PC-9 (cell line): ENCODE results near the gene NOS1AP. TPM values are rescaled to one million over a fixed set of nuclear protein-coding genes. Genes with fewer than 3 reads are reported as not detected.
A peak's percentile ranks its signal among the peaks of the same experiment; 100 is the strongest.

Experiments
- BruUV-seq: library from RNA; stranded (reverse); fragments of 400-500 nt; replicated peaks from 2 replicates; lab custom pipeline; 2021; lab: Mats Ljungman, UMichigan
- CTCF ChIA-PET: fragments of 300-600 bp; sonication (Branson Sonifier 250); formaldehyde crosslinking; loops from one replicate; lab custom pipeline; 2022; ENCODE audit warnings: antibody characterized with exemption; lab: Charles Lee
- POLR2A ChIA-PET: fragments of 300-600 bp; sonication (Branson Sonifier 250); formaldehyde crosslinking; loops from one replicate; lab custom pipeline; 2022; ENCODE audit warnings: antibody characterized with exemption; ENCODE audit not compliant: unreplicated experiment; lab: Charles Lee
- DNase-seq, 2 experiments: peaks; one replicate each; pipeline versions ENCODE4 v3.0.0 to v3.0.0-alpha.2; 2015 to 2022; ENCODE audit warnings: mixed read lengths in 1 of 2
- H2AFZ ChIP-seq: fragments of 200-600 bp; sonication (generic); 2 replicates; pipeline ENCODE4 v1.8.1; 2017; ENCODE audit warnings: antibody characterized with exemption
- H3F3A ChIP-seq: fragments of 200-600 bp; sonication (generic); 2 replicates; pipeline ENCODE4 v1.8.1; 2017; ENCODE audit warnings: antibody characterized with exemption, mild to moderate bottlenecking, low read depth; ENCODE audit not compliant: insufficient read depth
- H3K27ac ChIP-seq: fragments of 200-600 bp; sonication (generic); 2 replicates; pipeline ENCODE4 v1.6.1; 2016; ENCODE audit warnings: mixed run types
- H3K27me3 ChIP-seq: fragments of 200-600 bp; sonication (generic); 2 replicates; pipeline ENCODE4 v1.6.1; 2016; ENCODE audit warnings: low read depth, mixed run types; ENCODE audit not compliant: insufficient read depth
- H3K36me3 ChIP-seq: fragments of 200-600 bp; sonication (generic); 2 replicates; pipeline ENCODE4 v1.6.1; 2016; ENCODE audit warnings: low read depth, mixed run types
- H3K4me1 ChIP-seq: fragments of 200-600 bp; sonication (generic); replicated peaks from 2 replicates; pipeline ENCODE4 v1.6.1; 2016; ENCODE audit warnings: mixed run types; ENCODE audit not compliant: insufficient read depth
- H3K4me2 ChIP-seq: fragments of 200-600 bp; sonication (generic); 2 replicates; pipeline ENCODE4 v1.6.1; 2017; ENCODE audit warnings: mixed run types
- H3K4me3 ChIP-seq: fragments of 200-600 bp; sonication (generic); 2 replicates; pipeline ENCODE4 v1.6.1; 2016; ENCODE audit warnings: mixed run types
- H3K79me2 ChIP-seq: fragments of 200-600 bp; sonication (generic); 2 replicates; pipeline ENCODE4 v1.6.1; 2017; ENCODE audit warnings: low read depth, mixed run types
- H3K9me2 ChIP-seq: fragments of 200-600 bp; sonication (generic); 2 replicates; pipeline ENCODE4 v1.8.1; 2017; ENCODE audit warnings: mild to moderate bottlenecking; ENCODE audit not compliant: insufficient read depth
- H3K9me3 ChIP-seq: fragments of 200-600 bp; sonication (generic); 2 replicates; pipeline ENCODE4 v1.8.1; 2016; ENCODE audit warnings: low read depth; ENCODE audit not compliant: insufficient read depth
- H4K20me1 ChIP-seq: fragments of 200-600 bp; sonication (generic); 2 replicates; pipeline ENCODE4 v1.8.1; 2017; ENCODE audit not compliant: insufficient read depth
- EZH2 ChIP-seq: fragments of 200-600 bp; sonication (generic); IDR thresholded peaks from 2 replicates; pipeline ENCODE4 v1.8.0; 2017; ENCODE audit warnings: antibody characterized with exemption, low read depth
- intact Hi-C: fragments of 100-400 bp; cut with micrococcal nuclease; formaldehyde crosslinking; loops from one replicate; pipeline ENCODE4 v1.10.0; 2022; ENCODE audit not compliant: unreplicated experiment
- total RNA-seq: library from RNA; stranded (reverse); gene quantifications from 2 replicates; pipeline ENCODE4 v1.2.3, GENCODE V29; 2021
- TF ChIP-seq, protein P1 (sequence below): fragments of 200-600 bp; sonication (generic); conservative IDR thresholded peaks from 2 replicates; pipeline ENCODE4 v1.6.1; 2017; ENCODE audit warnings: mixed run types, antibody characterized with exemption, mild to moderate bottlenecking, moderate library complexity

The NOS1AP gene
- total RNA-seq, 1 experiment from 2014 or later, result 9.9 TPM

- H3K79me2 ChIP-seq, result peaks cover 92% of the 10 kb centered on the region
- TF ChIP-seq, protein P1, sequence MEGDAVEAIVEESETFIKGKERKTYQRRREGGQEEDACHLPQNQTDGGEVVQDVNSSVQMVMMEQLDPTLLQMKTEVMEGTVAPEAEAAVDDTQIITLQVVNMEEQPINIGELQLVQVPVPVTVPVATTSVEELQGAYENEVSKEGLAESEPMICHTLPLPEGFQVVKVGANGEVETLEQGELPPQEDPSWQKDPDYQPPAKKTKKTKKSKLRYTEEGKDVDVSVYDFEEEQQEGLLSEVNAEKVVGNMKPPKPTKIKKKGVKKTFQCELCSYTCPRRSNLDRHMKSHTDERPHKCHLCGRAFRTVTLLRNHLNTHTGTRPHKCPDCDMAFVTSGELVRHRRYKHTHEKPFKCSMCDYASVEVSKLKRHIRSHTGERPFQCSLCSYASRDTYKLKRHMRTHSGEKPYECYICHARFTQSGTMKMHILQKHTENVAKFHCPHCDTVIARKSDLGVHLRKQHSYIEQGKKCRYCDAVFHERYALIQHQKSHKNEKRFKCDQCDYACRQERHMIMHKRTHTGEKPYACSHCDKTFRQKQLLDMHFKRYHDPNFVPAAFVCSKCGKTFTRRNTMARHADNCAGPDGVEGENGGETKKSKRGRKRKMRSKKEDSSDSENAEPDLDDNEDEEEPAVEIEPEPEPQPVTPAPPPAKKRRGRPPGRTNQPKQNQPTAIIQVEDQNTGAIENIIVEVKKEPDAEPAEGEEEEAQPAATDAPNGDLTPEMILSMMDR, result no peak
- no peak for TF ChIP-seq EZH2
- H3K9me3 ChIP-seq, result no peaks in the 10 kb centered on the region
- intact Hi-C loops, result no loop called here
- CTCF ChIA-PET, result no interaction called here
- H2AFZ ChIP-seq, result no peak overlapping the region
- no peaks in the 10 kb centered on the region; the same call in 1 of the 2 replicates for H3K36me3 ChIP-seq
- H3F3A ChIP-seq, result peaks cover 23% of the 10 kb centered on the region
- H3K4me1 ChIP-seq, result peaks cover 42% of the 10 kb centered on the region
- POLR2A ChIA-PET, result interaction anchor here (0.5 kb wide), 1 partner anchor 57 kb away, joined by 5 read pairs; no protein-coding TSS in a partner anchor
- no peak overlapping the region for H3K27ac ChIP-seq
- H4K20me1 ChIP-seq, result peaks cover 21% of the 10 kb centered on the region; the same call in 1 of the 2 replicates
- no TSS peak for BruUV-seq
- H3K4me2 ChIP-seq, result no peak overlapping the region
- DNase-seq, result no peak
- no peaks in the 10 kb centered on the region for H3K9me2 ChIP-seq
- H3K27me3 ChIP-seq, result no peaks in the 10 kb centered on the region
- no peak overlapping the region for H3K4me3 ChIP-seq
Measured at GRCh38 chr1:162204129-162204822, 134.8 kb downstream of the NOS1AP start.

GRCh38 chr1:162204823-162205155, 135.3 kb downstream of the NOS1AP start:
- CTCF ChIA-PET, result no interaction called here
- BruUV-seq, result no TSS peak

DNA sequence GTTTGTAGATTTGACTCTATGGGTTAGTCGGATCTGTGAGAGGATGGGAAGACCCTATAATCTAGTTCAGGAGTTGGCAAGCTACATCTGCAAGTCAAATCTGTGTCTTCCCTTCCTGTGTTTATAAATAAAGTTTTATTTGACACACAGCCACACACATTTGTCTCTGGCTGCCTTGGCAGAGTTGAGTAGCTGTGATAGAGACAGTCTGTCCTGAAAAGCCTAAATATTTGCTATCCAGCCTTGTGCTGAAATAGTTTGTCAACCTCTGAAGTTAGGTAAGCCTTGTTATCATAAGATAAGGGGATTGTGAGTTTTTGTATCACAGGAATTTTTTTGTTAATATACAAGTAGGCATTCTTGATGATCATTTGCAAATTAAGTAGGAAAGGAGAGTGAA, 136.8 kb downstream of the NOS1AP start:
- Histone ChIP-seq H3K9me3 (no peaks in the 10 kb centered on the region), H4K20me1 (peaks cover 18% of the 10 kb centered on the region; the same call in 1 of the 2 replicates), H3F3A (peaks cover 23% of the 10 kb centered on the region), H2AFZ (no peak overlapping the region), H3K4me3 (no peak overlapping the region), H3K36me3 (no peaks in the 10 kb centered on the region; the same call in 1 of the 2 replicates), H3K9me2 (no peaks in the 10 kb centered on the region), H3K4me2 (peak overlapping the region; percentile 52), H3K4me1 (peaks cover 33% of the 10 kb centered on the region), H3K27me3 (no peaks in the 10 kb centered on the region), H3K27ac (peak overlapping the region; percentile 60; the same call in 1 of the 2 replicates), H3K79me2 (peaks cover 93% of the 10 kb centered on the region)
- ChIA-PET POLR2A (no interaction called here), CTCF (no interaction called here)
- TF ChIP-seq, protein P1, result no peak
- no peak for TF ChIP-seq EZH2
- no peak for DNase-seq
- intact Hi-C loops, result no loop called here
- no TSS peak for BruUV-seq

More at GRCh38 chr1:162204823-162205155, 135.3 kb downstream of the NOS1AP start:
- intact Hi-C loops, result no loop called here
- peaks cover 21% of the 10 kb centered on the region; the same call in 1 of the 2 replicates for H4K20me1 ChIP-seq
- H3K36me3 ChIP-seq, result no peaks in the 10 kb centered on the region; the same call in 1 of the 2 replicates
- peaks cover 94% of the 10 kb centered on the region for H3K79me2 ChIP-seq
- H3K4me1 ChIP-seq, result peaks cover 41% of the 10 kb centered on the region
- H3K27me3 ChIP-seq, result no peaks in the 10 kb centered on the region
- no peaks in the 10 kb centered on the region for H3K9me3 ChIP-seq
- no peak overlapping the region for H2AFZ ChIP-seq
- no peak for DNase-seq
- no peaks in the 10 kb centered on the region for H3K9me2 ChIP-seq
- POLR2A ChIA-PET, result no interaction called here
- no peak overlapping the region for H3K4me3 ChIP-seq
- H3K4me2 ChIP-seq, result no peak overlapping the region
- TF ChIP-seq EZH2, result no peak
- TF ChIP-seq, protein P1, result no peak
- no peak overlapping the region for H3K27ac ChIP-seq
- peaks cover 23% of the 10 kb centered on the region for H3F3A ChIP-seq
